ENCODE measurements around the gene FAM168B.

Gene FAM168B

DNA sequence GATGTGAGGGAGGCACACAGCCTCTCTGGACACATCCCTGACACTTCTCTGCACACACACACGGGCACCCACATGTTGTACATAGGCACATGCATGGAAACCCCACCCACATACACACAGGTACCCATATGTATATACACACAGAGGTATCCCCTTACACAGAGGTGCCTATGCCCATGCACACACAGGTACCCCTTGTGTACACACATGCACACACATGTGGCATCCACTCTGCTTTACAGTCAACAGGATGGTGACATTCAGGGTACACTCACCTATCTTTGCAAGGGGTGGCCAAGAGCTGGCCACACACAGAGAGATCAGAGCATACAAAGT lies 59.5 kb downstream of the FAM168B start:
- no peak overlapping the region for H3K4me3 ChIP-seq (ENCODE audit: low read depth, low read length)
- TF ChIP-seq, protein P1, sequence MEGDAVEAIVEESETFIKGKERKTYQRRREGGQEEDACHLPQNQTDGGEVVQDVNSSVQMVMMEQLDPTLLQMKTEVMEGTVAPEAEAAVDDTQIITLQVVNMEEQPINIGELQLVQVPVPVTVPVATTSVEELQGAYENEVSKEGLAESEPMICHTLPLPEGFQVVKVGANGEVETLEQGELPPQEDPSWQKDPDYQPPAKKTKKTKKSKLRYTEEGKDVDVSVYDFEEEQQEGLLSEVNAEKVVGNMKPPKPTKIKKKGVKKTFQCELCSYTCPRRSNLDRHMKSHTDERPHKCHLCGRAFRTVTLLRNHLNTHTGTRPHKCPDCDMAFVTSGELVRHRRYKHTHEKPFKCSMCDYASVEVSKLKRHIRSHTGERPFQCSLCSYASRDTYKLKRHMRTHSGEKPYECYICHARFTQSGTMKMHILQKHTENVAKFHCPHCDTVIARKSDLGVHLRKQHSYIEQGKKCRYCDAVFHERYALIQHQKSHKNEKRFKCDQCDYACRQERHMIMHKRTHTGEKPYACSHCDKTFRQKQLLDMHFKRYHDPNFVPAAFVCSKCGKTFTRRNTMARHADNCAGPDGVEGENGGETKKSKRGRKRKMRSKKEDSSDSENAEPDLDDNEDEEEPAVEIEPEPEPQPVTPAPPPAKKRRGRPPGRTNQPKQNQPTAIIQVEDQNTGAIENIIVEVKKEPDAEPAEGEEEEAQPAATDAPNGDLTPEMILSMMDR (IDR thresholded peaks at IDR 0.05; ENCODE audit: borderline replicate concordance, insufficient read depth, low read depth, low read length), result no peak

DNA sequence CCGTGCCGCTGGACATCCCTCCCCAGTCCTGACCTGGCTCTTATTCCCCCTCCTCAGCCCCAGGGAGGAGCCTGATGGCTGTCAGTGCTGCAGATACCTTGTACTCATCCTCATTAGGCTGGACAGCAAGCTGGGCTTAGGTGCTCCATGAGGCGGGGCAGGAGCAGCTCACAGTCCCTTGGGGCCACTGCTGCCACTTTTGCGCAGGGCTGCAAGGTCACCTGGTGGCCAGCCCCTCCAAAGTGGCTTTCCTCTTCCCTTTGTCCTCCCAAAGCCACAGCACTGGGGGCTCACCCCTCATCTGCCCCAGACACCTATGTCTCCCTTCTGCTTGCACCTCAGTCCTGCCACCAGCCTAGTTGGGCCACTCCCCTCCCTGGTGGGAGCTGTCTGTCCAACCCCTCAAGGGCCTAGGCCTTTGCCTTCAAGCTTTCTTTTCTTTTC lies 60.8 kb downstream of the FAM168B start:
- TF ChIP-seq, protein P1 (IDR thresholded peaks at IDR 0.05; ENCODE audit: borderline replicate concordance, insufficient read depth, low read depth, low read length), result no peak

DNA sequence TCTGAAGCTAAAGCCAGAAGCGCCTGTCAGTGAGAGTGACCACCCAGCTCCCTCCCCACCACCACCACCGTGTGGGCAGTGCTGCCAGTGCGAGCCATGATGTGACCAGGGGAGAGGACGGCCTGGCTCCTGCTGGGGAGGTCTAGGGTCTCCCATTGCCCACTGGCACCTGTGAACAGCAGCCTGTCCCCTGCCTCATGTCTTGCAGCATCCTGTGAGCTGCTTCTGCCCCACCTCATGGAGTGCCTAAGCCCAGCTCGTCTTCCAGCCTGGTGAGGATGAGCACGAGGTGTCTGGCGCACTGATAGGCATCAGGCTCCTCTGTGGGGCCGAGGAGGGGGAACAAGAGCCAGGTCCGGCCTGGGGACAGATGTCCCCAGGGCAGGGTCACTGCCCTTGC lies 61.4 kb downstream of the FAM168B start:
- TF ChIP-seq, protein P1 (IDR thresholded peaks at IDR 0.05; ENCODE audit: borderline replicate concordance, insufficient read depth, low read depth, low read length), result no peak
- no peak overlapping the region for H3K4me3 ChIP-seq (ENCODE audit: low read depth, low read length)

More for the DNA sequence above, 60.8 kb downstream of the FAM168B start:
- H3K4me3 ChIP-seq (ENCODE audit: low read depth, low read length), result no peak overlapping the region

DNA sequence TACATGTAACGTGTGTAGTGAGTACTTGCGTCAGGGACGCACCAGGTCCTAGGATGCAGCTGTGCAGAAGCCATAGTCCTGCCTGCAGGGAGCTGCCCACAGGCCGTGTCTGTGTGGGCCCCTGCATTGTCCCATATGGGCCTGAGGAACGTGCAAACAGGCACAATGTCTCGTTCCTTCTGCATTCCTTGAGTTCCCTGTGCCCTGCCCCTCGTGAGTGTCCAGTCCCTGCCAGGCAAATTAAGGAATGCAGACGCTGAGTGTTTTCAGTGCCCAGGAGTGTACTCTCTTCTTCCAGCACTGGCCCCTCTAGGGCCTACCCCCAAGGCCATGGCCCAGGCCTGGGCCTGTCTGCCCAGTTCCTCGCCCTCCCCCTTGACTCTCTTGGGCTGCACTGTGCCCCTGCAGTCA lies 61.8 kb downstream of the FAM168B start:
- no peak overlapping the region for H3K4me3 ChIP-seq (ENCODE audit: low read depth, low read length)
- TF ChIP-seq, protein P1 (IDR thresholded peaks at IDR 0.05; ENCODE audit: borderline replicate concordance, insufficient read depth, low read depth, low read length), result no peak

DNA sequence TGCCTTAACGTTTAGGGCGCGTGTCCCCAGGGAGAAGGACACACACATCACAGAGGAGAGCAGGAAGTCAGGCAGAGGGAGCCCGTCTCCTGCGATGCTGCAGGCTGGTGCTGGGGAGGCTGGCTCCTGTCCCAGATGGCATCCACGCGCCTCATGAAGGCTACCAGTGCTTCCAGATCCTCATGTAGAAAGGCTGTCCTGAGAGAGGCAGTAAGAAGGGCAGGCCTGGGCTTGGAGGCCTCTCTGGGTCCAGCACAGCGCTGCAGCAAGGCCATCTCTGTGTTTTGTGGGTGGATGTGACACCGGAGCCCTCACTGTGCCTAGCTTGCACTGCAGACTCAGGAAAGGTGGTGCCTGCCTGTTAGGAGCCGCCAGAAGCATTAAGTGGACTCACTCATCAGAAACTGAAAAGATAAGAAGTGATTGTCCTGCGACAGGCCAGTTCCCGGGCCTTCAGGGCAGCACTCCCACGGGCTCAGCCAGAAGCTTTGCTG lies 62.7 kb downstream of the FAM168B start:
- no peak overlapping the region for H3K4me3 ChIP-seq (ENCODE audit: low read depth, low read length)
- TF ChIP-seq, protein P1 (IDR thresholded peaks at IDR 0.05; ENCODE audit: borderline replicate concordance, insufficient read depth, low read depth, low read length), result no peak

DNA sequence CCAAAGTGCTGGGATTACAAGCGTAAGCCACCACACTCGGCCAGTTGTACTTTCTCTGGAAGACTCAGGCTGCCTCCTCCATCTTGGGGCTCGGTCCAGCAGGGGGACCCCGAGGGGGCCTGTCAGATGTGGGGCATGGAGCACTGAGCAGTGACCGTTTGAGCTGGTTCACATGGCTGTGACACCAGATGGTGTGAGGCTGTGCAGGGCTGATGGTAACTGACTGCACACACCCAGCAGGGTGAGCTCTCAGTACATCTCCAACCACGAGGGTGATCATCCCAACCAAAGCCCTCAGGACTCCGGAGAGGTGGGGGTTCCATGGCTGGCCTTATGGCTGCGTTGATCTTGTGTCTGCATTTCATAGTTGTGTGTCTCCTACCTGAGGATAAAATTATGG lies 63.4 kb downstream of the FAM168B start:
- TF ChIP-seq, protein P1 (IDR thresholded peaks at IDR 0.05; ENCODE audit: borderline replicate concordance, insufficient read depth, low read depth, low read length), result no peak
- no peak overlapping the region for H3K4me3 ChIP-seq (ENCODE audit: low read depth, low read length)

DNA sequence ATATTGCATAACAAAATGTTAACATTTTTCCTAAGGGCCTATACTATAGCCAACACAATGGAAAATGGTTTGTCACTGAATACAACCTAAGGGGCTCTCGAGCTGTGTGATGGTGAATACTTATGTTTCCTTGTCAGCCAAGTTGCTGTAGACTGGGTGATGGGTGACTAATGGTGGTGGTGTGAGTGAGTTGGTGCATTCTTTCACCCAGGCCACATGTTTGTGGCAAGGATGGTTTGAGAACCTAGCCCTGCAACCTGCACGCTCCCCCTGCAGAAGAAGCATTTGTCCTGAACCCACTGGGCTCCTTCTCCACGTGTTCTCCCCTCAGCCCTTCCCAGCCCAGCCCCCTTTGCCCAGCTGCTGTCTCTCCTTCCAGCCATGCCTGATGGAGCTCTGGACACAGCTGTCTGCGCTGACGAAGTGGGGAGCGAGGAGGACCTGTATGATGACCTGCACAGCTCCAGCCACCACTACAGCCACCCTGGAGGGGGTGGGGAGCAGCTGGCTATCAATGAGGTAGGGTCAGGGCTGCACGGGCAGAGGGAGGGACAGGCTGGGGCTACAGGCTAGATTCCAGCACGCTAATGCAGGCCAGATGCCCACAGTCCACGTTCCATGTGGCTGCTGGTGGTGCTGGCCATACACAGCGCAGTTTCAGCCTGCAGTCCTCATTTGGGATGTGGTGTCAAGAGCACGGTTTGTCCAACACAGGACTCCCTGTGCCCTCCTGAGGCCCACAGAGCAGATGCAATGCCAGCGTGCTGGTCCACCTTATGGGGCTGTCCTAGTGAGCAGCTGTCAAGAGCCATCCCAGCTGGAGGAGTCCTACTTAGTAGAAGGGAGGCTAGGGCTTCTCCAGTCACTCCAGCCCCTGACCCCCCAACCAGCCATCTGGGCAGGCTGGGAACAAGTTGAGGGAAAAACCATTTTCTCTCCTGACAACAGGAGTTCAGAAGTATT lies 65.4 kb downstream of the FAM168B start:
- TF ChIP-seq, protein P1 (IDR thresholded peaks at IDR 0.05; ENCODE audit: borderline replicate concordance, insufficient read depth, low read depth, low read length), result no peak
- no peak overlapping the region for H3K4me3 ChIP-seq (ENCODE audit: low read depth, low read length)
